VCaP (cell line): ENCODE data around the gene OR2F1.

Source experiments
- H3K27ac ChIP-seq: fragments of 450-650 bp; 2 replicates; pipeline ENCODE4 v1.5.1; 2017
- CTCF ChIP-seq: fragments of 450-650 bp; conservative IDR thresholded peaks from 2 replicates; pipeline ENCODE4 v1.5.1; 2017; ENCODE audit warnings: mild to moderate bottlenecking, moderate library complexity

The OR2F1 gene

GRCh38 chr7:143936087-143937009, 18.3 kb upstream of the OR2F1 start:
- H3K27ac ChIP-seq, result no peak overlapping the region
- TF ChIP-seq CTCF, result no peak

- TF ChIP-seq CTCF, result no peak
- no peak overlapping the region for H3K27ac ChIP-seq
Observed at GRCh38 chr7:143938379-143939243, 16.0 kb upstream of the OR2F1 start.

- TF ChIP-seq CTCF, result no peak
Observed at GRCh38 chr7:143945423-143945822, 9.2 kb upstream of the OR2F1 start.

GRCh38 chr7:143947111-143947510, 7.5 kb upstream of the OR2F1 start:
- no peak for TF ChIP-seq CTCF
- H3K27ac ChIP-seq, result no peak overlapping the region

More at GRCh38 chr7:143945423-143945822, 9.2 kb upstream of the OR2F1 start:
- H3K27ac ChIP-seq, result no peak overlapping the region

- no peak overlapping the region for H3K27ac ChIP-seq
- TF ChIP-seq CTCF, result no peak
Observed at GRCh38 chr7:143948733-143949132, 5.9 kb upstream of the OR2F1 start.

- no peak for TF ChIP-seq CTCF
- H3K27ac ChIP-seq, result no peak overlapping the region
Observed at GRCh38 chr7:143953421-143953820, 1.2 kb upstream of the OR2F1 start.

GRCh38 chr7:143954135-143954534, 509 bp upstream of the OR2F1 start:
- H3K27ac ChIP-seq, result no peak overlapping the region
- TF ChIP-seq CTCF, result no peak
